Activated CD8-positive, alpha-beta memory T cell treated with anti-CD3 and anti-CD28 coated beads for 4 hours (primary cell): ENCODE data around the gene TNPO3.
"Not testable (repeated sequence)": the region's sequence is repeated elsewhere in the genome, so short reads cannot be mapped to it uniquely, and the experiment has no call there.

Experiments used
- DNase-seq, 2 donors: peaks; one replicate each; pipeline ENCODE4 v3.0.0-alpha.2; 2020; ENCODE audit warnings: low read depth in 2 of 2

TNPO3 gene

GRCh38 chr7:128921866-128922440, 133.0 kb downstream of the TNPO3 start:
- DNase-seq, result no peak

- no peak for DNase-seq
Measured at GRCh38 chr7:128920913-128921582, 133.9 kb downstream of the TNPO3 start.

GRCh38 chr7:128919881-128920799, 134.8 kb downstream of the TNPO3 start:
- no peak for DNase-seq

GRCh38 chr7:128919241-128919640, 135.7 kb downstream of the TNPO3 start:
- no peak for DNase-seq

- DNase-seq, result no peak
Measured at GRCh38 chr7:128918016-128918665, 136.8 kb downstream of the TNPO3 start.

- DNase-seq, result no peak
Measured at GRCh38 chr7:128917122-128917521, 137.8 kb downstream of the TNPO3 start.

GRCh38 chr7:128916643-128916915, 138.3 kb downstream of the TNPO3 start:
- DNase-seq, result no peak

- no peak for DNase-seq
Measured at GRCh38 chr7:128915841-128916642, 138.9 kb downstream of the TNPO3 start.

GRCh38 chr7:128915271-128915819, 139.6 kb downstream of the TNPO3 start:
- DNase-seq, result no peak

- DNase-seq, result no peak
Measured at GRCh38 chr7:128914566-128915151, 140.3 kb downstream of the TNPO3 start.

GRCh38 chr7:128913870-128914565, 140.9 kb downstream of the TNPO3 start:
- no peak for DNase-seq

- not testable (repeated sequence) for DNase-seq
Measured at GRCh38 chr7:128912709-128913495, 142.0 kb downstream of the TNPO3 start.

- no peak for DNase-seq
Measured at GRCh38 chr7:128912281-128912680, 142.6 kb downstream of the TNPO3 start.

- no peak for DNase-seq
Measured at GRCh38 chr7:128911423-128912031, 143.4 kb downstream of the TNPO3 start.

GRCh38 chr7:128910569-128910945, 144.4 kb downstream of the TNPO3 start, which contains the start of gene KCP:
Gene KCP (minus strand): TSS chr7:128910709. CDS start chr7:128910676, 33 bp downstream.
- no peak for DNase-seq

GRCh38 chr7:128909625-128910568, 145.0 kb downstream of the TNPO3 start:
- DNase-seq, result no peak

GRCh38 chr7:128908750-128909624, 145.9 kb downstream of the TNPO3 start:
- no peak for DNase-seq
